Activated CD8-positive, alpha-beta memory T cell treated with anti-CD3 and anti-CD28 coated beads for 36 hours (primary cell): ENCODE results near the gene ORAI1. TPM values are rescaled to one million over a fixed set of nuclear protein-coding genes. Genes with fewer than 3 reads are reported as not detected.

ENCODE experiments used
- CTCF ChIA-PET: fragments of 350-600 bp; sonication (Branson Sonifier 250); formaldehyde crosslinking; loops from one replicate; lab custom pipeline; 2021; ENCODE audit warnings: antibody characterized with exemption; lab: Charles Lee
- POLR2A ChIA-PET: fragments of 350-600 bp; sonication (Branson Sonifier 250); formaldehyde crosslinking; loops from one replicate; lab custom pipeline; 2021; ENCODE audit warnings: antibody characterized with exemption; lab: Charles Lee
- total RNA-seq, 2 experiments: library from RNA; stranded (reverse); gene quantifications; one replicate each; pipeline ENCODE4 v1.2.3, GENCODE V29; 2021

Gene ORAI1
- total RNA-seq, 2 experiments from 2014 or later = 52.0 to 53.7 TPM

DNA sequence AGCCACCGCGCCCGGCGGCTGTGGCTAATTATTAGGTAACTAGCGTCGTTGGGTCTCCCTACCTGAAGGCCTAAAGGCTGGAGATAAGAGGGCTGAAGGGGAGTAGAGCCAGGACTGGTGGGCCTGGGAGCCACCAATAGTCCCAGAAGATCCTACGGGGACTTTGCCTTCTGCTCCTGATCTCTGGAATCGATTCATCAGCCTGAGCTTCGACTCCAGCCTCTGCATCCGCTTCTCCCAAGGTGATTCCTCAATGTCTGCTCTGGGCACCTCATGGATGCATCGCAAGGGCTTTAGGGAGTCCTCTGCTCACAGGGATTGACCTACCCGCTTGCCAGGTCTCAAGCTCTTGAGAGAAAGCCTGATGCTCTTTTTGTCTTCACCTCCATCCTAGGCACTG is 30.8 kb upstream of the ORAI1 start:
- ChIA-PET CTCF (no interaction called here), POLR2A (no interaction called here)

DNA sequence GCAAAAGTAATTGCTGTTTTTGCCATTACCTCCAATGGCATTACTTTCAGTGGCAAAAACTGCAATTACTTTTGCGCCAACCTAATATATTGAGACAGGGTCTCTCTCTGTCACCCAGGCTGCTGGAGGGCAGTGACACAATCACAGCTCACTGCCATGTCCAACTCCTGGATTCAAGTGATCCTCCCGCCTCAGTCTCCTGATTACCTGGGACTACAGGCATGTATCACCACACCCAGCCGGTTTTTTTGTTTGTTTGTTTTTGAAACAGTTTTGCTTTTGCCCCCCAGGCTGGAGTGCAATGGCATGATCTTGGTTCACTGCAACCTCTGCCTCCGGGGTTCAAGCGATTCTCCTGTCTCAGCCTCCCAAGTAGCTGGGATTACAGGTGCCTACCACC is 29.8 kb upstream of the ORAI1 start:
- CTCF ChIA-PET = interaction anchor here (0.7 to 0.9 kb wide), 3 partner anchors 28 to 83 kb away, joined by 3 to 4 read pairs (median 4); no protein-coding TSS in a partner anchor
- POLR2A ChIA-PET = no interaction called here

DNA sequence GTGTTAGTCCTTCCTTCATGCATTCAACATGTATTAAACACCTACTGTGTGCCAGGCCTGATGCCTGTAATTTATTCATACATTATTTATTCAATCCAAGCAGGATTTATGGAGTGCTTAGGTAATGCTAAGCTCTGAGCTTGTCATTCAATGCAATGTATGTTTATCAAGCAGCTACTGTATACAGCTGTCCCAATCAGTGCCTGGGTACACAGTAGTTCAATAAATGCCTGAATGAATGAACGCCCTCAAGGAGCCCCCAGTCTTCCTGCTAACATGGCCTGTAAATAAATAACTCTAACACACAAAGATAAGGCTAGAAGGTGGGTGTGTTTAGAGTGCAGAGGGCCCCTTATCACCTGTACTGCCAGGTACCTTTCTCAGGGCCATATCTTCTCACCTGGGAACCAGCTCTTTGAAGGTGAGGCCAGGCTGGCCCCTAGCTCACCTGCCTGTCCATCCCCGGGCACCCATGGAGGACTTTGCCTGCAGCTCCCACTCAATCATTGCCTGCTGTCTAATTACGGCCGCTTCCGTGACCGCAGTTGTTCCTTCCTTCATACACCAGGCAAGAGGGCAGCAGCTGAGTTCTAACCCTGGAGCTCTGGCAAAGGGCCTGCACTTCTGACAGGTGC is 25.5 kb upstream of the ORAI1 start:
- ChIA-PET POLR2A (interaction anchor here (0.6 kb wide), 1 partner anchor 61 kb away, joined by 4 read pairs; no protein-coding TSS in a partner anchor), CTCF (no interaction called here)

DNA sequence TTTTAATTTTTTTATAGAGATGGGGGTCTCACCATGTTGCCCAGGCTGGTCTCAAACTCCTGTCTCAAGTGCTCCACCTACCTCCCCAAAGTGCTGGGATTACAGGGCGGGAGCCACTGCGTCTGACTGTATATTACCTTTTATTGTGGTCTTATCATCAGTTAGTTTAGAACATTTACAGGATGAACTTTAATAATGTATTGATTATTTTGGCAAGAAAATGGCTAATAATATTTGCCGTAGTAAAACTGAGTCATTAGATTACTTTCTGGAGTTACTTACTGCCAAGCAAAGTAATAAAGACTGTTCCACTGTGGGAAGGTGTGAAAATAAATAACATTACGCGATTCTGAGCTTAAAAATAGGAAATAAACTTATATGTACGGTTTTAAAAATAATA is 23.6 kb upstream of the ORAI1 start:
- POLR2A ChIA-PET = no interaction called here
- CTCF ChIA-PET = no interaction called here

DNA sequence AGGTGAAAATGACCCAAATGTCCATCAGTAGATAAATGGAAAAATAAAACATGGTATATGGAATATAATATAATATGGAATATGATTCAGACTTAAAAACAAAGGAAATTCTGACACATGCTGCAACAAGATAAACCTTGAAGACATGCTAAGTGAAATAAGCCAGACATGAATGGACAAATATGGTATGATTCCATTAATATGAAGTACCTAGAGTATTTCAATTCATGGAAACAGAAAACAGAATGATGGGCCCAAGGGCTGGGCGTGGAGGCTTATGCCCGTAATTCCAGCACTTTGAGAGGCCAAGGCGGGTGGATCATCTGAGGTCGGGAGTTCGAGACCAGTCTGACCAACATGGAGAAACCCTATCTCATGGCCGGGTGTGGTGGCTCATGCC is 22.7 kb upstream of the ORAI1 start:
- CTCF ChIA-PET = interaction anchor here (0.7 kb wide), 1 partner anchor 37 kb away, joined by 3 read pairs; no protein-coding TSS in a partner anchor
- POLR2A ChIA-PET = no interaction called here

DNA sequence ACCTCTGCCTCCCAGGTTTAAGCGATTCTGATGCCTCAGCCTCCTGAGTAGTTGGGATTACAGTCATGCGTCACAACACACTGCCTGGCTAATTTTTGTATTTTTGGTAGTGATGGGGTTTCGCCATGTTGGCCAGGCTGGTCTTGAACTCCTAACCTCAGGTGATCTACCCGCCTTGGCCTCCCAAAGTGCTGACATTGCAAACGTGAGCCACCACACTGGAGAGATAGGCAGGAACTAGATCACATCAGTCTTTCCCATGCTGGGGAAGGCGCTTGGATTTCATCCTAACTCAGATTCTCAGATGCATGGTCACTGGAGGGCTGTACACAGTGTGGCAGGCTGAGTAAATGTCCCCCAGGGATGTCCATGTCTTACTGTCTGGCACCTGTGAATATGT is 18.0 kb upstream of the ORAI1 start:
- ChIA-PET POLR2A (no interaction called here), CTCF (interaction anchor here (1.4 to 1.6 kb wide), 2 partner anchors 17 to 55 kb away, joined by 3 read pairs; no protein-coding TSS in a partner anchor)

DNA sequence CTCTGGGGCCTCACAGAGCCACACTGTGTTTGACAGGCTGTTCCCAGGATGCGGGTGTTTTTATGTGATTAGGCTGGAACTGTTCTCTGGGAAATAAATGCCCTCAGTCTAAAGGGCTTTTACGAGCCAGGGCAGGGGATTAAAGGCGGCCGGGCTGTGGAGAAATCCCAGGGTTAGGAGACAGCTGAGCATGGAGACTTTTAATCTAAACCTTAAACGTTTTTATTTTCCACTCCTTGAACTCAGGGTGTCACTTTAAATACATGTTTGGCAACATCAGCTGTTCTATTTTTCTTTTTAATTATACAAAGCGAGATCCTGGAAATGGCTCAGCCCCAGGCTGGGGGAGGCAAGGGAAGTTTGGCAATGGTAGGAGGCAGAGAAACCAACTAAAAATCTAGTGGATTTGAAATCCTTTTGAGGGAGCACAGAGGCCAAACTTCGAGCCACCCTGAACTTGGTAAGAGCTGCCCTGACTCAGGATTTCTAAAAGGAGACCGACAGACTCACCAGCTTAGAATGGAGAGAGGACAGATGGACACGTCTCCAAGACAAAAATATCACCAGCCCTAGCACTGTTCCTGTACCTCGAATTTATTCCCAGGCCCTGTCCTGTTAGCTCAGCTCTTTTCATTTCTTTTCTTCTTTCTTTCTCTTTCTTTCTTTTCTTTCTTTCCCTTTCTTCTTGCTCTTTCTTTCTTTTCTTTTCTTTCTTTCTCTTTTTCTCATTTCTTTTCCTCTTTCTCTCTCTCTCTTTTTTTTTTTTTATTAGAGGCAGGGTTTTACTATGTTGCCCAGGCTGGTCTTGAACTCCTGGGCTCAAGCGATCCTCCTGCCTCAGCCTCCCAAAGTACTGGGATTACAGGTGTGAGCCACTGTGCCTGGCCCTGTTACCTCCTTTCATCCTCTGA is 15.8 kb upstream of the ORAI1 start:
- ChIA-PET POLR2A (interaction anchor here (0.7 kb wide), 1 partner anchor 123 kb away, joined by 5 read pairs; no protein-coding TSS in a partner anchor), CTCF (interaction anchor here (0.7 to 1.5 kb wide), 2 partner anchors 59 to 182 kb away, joined by 3 to 4 read pairs; partner anchors contain the start of gene MORN3)

DNA sequence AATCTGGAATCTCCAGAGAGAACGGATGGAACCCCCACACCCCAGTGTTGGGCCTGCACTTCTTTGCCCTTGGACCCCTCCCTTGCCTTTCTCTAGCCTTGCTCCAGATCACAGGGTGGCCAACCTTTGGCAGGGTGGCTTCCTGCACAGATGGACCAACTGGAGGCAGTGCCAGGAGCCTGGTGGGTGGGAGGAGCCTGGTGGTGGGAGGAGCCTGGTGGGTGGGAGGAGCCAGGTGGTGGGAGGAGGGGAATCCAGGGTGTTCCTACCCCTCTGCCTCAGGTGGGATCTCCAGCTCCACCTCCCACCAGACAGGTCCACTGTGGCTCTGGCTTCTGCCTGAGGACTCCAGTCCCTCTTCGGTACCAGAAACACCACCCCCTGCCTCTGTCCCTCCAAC is 15.0 kb upstream of the ORAI1 start:
- CTCF ChIA-PET = interaction anchor here (0.7 to 1.5 kb wide), 2 partner anchors 58 to 183 kb away, joined by 3 to 4 read pairs; partner anchors contain the start of gene MORN3
- POLR2A ChIA-PET = no interaction called here

DNA sequence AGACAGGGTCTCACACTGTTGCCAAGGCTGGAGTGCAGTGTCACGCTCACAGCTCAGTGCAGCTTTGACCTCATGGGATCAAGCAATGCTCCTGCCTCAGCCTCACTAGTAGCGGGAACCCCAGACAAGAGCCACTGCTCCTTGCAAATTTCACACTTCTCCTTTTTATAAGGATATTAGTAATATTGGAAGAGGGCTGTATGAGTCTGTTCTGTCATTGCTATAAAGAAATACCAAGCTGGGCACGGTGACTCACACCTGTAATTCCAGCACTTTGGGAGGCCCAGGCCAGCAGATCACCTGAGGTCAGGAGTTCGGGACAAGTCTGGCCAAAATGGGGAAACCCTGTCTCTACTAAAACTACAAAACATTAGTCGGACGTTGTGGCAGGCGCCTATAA is 12.9 kb upstream of the ORAI1 start:
- ChIA-PET POLR2A (interaction anchor here (0.7 kb wide), 1 partner anchor 112 kb away, joined by 8 read pairs; no protein-coding TSS in a partner anchor), CTCF (interaction anchor here (0.9 kb wide), 1 partner anchor 61 kb away, joined by 5 read pairs; no protein-coding TSS in a partner anchor)

DNA sequence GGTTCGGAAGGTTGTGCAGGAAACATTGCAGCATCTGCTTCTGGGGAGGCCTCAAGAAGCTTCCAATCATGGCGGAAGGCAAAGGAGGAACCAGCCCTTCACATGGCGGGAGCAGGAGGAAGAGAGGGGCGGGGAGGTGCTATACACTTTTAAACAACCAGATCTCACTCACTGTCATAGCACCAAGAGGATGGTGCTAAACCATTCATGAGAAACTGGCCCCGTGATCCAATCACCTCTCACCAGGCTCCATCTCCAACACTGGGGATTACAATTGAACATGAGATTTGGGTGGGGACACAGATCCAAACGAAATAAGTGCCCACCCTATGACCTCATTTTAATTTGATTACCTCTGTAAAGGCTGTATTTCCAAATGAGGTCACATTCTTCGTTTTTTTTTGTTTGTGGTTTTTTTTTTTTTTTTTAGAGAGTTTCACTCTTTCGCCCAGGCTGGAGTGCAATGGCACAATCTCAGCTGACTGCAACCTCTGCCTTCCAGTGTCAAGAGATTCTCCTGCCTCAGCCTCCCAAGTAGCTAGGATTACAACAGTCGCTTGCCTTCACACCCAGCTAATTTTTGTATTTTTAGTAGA is 11.4 kb upstream of the ORAI1 start:
- POLR2A ChIA-PET = no interaction called here
- CTCF ChIA-PET = interaction anchor here (0.9 to 1.2 kb wide), 4 partner anchors 10 to 114 kb away, joined by 3 to 5 read pairs (median 4); no protein-coding TSS in a partner anchor

DNA sequence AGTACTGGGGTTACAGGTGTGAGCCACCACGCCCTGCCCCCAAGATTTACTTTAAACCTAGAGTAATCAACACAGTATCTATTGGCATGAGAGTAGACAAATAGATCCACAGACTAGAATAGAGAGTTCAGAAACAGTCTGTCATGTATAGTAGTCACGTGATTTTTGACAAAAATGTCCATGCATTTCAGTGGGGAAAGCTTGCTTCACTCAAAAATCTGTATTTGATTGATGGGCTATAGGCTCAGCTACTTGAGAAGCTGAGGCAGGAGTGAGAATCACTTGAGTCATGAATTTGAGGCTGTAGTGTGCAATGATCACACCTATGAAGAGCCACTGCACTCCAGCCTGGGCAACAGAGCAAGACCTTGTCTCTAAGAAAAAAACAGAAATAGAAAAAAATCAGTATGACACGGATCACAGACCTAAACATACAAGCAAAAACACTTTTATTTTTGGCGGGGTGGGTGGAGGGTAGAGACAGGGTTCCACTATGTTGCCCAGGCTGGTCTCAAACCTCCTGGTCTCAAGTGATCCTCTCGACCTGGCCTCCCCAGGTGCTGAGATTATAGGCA is 7.6 kb upstream of the ORAI1 start:
- ChIA-PET CTCF (interaction anchor here (1.7 kb wide), 1 partner anchor 66 kb away, joined by 5 read pairs; no protein-coding TSS in a partner anchor), POLR2A (no interaction called here)

DNA sequence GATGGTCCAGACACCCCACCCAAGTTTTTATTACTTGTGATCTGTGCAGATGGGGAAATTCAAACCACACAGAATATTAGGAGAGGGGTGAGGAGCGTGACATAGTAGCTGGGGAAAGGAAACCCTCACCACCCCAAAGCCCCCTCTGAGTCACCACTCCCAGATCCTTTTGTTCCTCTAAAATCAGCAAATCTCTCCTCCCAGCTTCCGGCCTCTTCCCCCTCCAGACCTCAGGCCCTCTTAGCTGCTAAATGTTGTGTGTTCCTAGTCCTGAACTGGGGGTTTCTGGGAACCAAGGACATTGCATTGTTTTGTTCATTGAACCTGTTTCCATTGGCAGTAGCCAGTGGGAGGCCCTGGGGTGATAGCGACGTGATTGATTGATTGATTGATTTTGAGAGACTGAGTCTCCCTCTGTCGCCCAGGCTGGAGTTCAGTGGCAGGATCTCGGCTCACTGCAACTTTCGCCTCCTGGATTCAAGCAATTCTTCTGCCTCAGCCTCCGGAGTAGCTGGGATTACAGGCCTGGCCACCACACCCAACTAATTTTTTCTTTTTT is 5.9 kb upstream of the ORAI1 start:
- POLR2A ChIA-PET = no interaction called here

DNA sequence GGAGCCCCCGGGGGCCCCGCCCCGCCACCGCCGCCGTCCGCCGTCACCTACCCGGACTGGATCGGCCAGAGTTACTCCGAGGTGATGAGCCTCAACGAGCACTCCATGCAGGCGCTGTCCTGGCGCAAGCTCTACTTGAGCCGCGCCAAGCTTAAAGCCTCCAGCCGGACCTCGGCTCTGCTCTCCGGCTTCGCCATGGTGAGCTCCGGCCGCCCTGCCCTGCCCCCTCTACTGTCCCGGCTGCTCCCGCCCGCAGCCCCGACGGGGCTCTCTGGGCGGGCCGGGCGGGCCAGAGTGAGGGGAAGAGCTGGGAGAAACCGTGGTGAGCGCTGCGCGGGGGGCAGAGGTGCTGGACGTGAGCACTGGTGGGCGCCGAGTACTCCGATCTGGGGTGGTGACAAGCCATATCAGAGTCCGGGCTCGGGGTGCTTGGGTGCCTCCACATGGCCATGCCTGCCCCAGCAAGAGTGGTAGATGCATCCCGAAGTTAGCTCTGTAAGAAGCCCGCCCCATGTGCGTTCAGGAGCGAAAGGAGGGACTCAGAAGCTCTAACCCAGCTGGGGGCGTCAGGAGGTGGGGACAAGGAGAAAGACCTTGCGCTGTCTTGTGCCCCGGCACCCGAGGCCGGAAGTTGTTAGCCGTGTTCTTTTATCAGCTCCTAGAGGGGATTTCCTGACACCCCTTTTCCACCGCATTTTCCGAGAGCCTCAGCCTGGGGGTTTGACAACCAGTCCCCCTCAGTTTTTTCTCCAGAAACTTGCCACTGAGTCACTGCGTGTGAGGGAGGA is 717 bp downstream of the ORAI1 start:
- ChIA-PET POLR2A (interaction anchor here (0.6 to 2.9 kb wide), 24 partner anchors 10 to 226 kb away, joined by 3 to 42 read pairs (median 5); partner anchors contain the start of genes KDM2B, RNF34 and TMEM120B), CTCF (interaction anchor here (0.7 to 7.2 kb wide), 10 partner anchors 10 to 78 kb away, joined by 3 to 48 read pairs (median 6); partner anchors contain the start of gene MORN3)

More for the DNA sequence above, 5.9 kb upstream of the ORAI1 start:
- CTCF ChIA-PET = no interaction called here

DNA sequence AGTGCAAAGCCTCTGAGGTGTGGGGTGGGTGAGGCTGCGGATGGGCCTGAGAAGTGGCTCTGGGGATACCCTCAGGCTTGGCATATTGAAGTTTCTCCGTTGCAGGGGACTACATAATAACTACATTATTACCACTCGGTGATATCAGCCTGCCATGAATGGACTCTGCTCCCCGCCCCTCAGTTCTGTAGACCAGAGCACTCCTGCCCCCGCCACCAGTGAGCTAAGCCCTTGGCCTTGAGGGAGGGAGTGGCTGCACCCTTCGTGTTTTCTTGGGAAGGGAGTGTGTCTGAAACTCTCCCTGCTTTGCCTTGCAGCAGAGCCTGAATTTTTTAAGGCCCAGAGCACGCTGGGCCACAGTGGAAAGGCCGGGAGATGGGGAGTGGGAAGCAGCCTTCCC is 1.7 kb downstream of the ORAI1 start:
- ChIA-PET CTCF (interaction anchor here (0.6 to 7.2 kb wide), 6 partner anchors 37 to 76 kb away, joined by 3 to 48 read pairs (median 6); partner anchors contain the start of gene MORN3), POLR2A (interaction anchor here (1.3 to 2.9 kb wide), 8 partner anchors 9 to 162 kb away, joined by 3 to 42 read pairs (median 9); partner anchors contain the start of gene TMEM120B)

DNA sequence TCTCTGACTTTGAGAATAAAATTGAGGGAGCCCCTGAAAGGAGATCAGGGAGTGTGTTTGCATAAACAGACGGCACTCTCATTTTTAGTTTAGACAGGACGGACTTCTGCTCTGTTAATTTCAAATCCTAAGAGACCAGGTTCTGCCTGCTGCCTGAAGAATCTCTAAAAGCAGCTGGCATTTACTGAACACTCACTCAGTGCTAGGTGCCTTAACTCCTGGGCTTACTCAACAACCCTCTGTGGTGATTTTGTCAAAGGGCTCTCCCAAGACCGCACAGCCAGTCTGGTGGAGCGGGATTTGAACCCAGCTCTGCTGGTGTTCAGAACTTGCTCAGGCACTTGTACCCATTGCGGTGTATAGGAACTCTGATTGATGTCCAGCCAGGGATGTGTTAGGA is 2.2 kb downstream of the ORAI1 start:
- POLR2A ChIA-PET = interaction anchor here (0.6 to 2.9 kb wide), 4 partner anchors 8 to 37 kb away, joined by 3 to 42 read pairs (median 6); no protein-coding TSS in a partner anchor
- CTCF ChIA-PET = interaction anchor here (0.9 to 7.2 kb wide), 3 partner anchors 37 to 76 kb away, joined by 3 to 48 read pairs (median 6); partner anchors contain the start of gene MORN3

DNA sequence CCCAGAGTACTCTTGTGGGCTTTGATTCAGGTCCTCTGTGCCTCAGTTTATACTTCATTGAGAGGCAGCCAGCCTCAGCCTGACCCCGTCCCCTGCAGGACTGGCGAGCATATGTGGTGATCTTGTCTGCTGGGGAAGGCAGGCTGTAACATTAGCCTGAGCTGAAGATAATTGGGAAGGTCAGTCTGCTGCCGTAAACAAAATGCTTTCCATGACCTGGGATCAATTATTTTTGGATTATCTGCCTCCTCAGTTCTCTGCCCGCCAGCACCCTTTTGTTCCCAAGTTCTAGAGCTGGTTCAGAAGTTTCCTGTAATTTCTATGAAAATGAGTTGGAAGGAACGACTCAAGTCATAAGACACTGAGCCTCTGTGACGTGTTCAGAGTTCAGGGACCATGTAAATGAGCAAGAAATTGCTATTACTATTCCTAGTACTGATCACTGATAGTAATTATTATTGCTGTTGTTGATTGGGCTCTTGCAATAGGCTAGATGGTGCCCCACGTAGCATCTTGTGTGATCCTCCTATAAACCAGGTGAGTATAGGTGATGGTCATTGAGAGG is 4.5 kb downstream of the ORAI1 start:
- ChIA-PET CTCF (interaction anchor here (1.1 to 7.2 kb wide), 5 partner anchors 26 to 78 kb away, joined by 3 to 48 read pairs (median 6); partner anchors contain the start of gene MORN3), POLR2A (interaction anchor here (0.6 kb wide), 1 partner anchor 98 kb away, joined by 3 read pairs; no protein-coding TSS in a partner anchor)
